Endothelial cell (in vitro differentiated cells): Measurements from ENCODE around the gene IGSF10. TPM values are rescaled to one million over a fixed set of nuclear protein-coding genes. Genes with fewer than 3 reads are reported as not detected.

Experiments used
- DNase-seq: peaks from one replicate; pipeline ENCODE4 v3.0.0; 2021; ENCODE audit warnings: low spot score
- H3K27ac Mint-ChIP-seq: one replicate; pipeline ENCODE4 v1.8.0; 2021; ENCODE audit warnings: mixed read lengths, inconsistent platforms; ENCODE audit not compliant: unreplicated experiment
- H3K27me3 Mint-ChIP-seq: one replicate; pipeline ENCODE4 v1.8.0; 2021; ENCODE audit warnings: mild to moderate bottlenecking, moderate library complexity, mixed read lengths, inconsistent platforms; ENCODE audit not compliant: unreplicated experiment
- H3K36me3 Mint-ChIP-seq: one replicate; pipeline ENCODE4 v1.8.0; 2021; ENCODE audit warnings: mild to moderate bottlenecking, low read depth, mixed read lengths, inconsistent platforms; ENCODE audit not compliant: unreplicated experiment
- H3K4me1 Mint-ChIP-seq: one replicate; pipeline ENCODE4 v1.8.0; 2021; ENCODE audit warnings: mild to moderate bottlenecking, mixed read lengths, inconsistent platforms; ENCODE audit not compliant: unreplicated experiment
- H3K4me3 Mint-ChIP-seq: one replicate; pipeline ENCODE4 v1.8.0; 2021; ENCODE audit warnings: mild to moderate bottlenecking, mixed read lengths, inconsistent platforms; ENCODE audit not compliant: unreplicated experiment
- H3K9me3 Mint-ChIP-seq: one replicate; pipeline ENCODE4 v1.8.0; 2021; ENCODE audit warnings: mixed read lengths, inconsistent platforms; ENCODE audit not compliant: unreplicated experiment
- total RNA-seq: library from RNA; stranded (reverse); fragmentation: NEBNext Ultra II Directional; extraction: Animal tissue kit (Norgen Biotek cat#: 25700); gene quantifications from one replicate; pipeline ENCODE4 v1.2.1, GENCODE V29; 2021; ENCODE audit not compliant: unreplicated experiment
- TF ChIP-seq, protein P1 (sequence below): fragments of 200-600 bp; sonication (generic); IDR thresholded peaks from one replicate; pipeline ENCODE4 v1.5.0; 2021; ENCODE audit warnings: antibody characterized with exemption; ENCODE audit not compliant: unreplicated experiment

Gene IGSF10
- total RNA-seq, 1 donor from 2014 or later = 4.1 TPM

DNA sequence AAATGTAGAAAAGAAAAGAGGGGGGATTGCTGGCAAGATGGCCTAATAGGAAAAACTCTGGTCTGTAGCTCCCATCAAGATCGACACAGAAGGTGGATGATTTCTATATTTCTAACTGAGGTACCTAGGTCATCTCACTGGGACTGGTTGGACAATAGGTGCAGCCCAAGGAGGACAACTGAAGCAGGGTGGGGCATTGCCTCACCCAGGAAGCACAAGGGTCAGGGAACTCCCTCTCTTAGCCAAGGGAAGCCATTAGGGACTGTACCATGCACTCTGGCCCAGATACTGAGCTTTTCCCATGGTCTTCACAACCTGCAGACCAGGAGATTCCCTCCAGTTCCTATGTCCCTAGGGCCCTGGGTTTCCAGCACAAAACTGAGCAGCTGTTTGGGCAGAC is 22.6 kb upstream of the IGSF10 start:
- DNase-seq = no peak
- Mint-ChIP-seq H3K27ac (no peak overlapping the region), H3K27me3 (no peaks in the 10 kb centered on the region), H3K9me3 (no peaks in the 10 kb centered on the region), H3K4me1 (peaks cover 4% of the 10 kb centered on the region), H3K36me3 (peaks cover 4% of the 10 kb centered on the region), H3K4me3 (no peak overlapping the region)
- TF ChIP-seq, protein P1, sequence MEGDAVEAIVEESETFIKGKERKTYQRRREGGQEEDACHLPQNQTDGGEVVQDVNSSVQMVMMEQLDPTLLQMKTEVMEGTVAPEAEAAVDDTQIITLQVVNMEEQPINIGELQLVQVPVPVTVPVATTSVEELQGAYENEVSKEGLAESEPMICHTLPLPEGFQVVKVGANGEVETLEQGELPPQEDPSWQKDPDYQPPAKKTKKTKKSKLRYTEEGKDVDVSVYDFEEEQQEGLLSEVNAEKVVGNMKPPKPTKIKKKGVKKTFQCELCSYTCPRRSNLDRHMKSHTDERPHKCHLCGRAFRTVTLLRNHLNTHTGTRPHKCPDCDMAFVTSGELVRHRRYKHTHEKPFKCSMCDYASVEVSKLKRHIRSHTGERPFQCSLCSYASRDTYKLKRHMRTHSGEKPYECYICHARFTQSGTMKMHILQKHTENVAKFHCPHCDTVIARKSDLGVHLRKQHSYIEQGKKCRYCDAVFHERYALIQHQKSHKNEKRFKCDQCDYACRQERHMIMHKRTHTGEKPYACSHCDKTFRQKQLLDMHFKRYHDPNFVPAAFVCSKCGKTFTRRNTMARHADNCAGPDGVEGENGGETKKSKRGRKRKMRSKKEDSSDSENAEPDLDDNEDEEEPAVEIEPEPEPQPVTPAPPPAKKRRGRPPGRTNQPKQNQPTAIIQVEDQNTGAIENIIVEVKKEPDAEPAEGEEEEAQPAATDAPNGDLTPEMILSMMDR = no peak

DNA sequence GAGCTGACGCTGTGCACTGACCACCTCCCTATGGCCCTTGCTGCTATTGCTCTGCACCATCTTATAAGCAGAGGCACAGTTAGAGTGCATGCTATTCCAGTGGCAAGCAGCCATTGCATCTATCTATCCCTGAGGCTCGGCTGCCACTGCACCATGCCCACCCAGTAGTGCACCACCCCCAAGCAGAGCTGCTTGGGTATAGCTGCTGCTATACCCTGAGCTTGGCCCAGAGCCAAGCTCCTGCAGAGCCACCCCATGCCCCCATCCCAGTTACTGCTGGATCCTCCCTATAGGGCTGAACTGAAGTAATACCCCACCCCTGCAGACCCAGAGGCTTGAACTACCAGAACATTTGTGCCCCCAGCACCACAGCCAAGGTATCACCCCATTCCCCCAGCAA is 19.6 kb upstream of the IGSF10 start:
- Mint-ChIP-seq H3K4me3 (no peak overlapping the region), H3K9me3 (no peaks in the 10 kb centered on the region), H3K4me1 (peaks cover 18% of the 10 kb centered on the region), H3K27me3 (no peaks in the 10 kb centered on the region), H3K27ac (no peak overlapping the region), H3K36me3 (peaks cover 4% of the 10 kb centered on the region)
- no peak for DNase-seq
- TF ChIP-seq, protein P1 = no peak

DNA sequence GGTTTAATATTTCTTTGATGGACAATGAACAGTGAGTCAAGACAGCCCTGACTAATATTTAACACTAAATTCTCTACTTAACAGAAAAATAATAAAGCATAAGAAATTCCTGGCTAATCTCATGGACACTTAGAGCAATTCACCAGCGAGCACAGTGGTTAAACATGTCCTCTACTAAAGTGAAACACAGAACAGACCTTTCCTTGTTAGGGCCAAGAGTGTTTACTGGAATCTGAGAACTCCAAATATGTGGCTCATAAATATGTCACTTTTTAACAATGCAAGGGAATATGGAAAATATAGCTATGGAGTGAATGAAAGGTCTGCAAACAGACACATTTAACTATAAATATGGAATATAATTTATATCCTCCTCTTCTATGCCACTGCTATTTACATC is 18.6 kb upstream of the IGSF10 start:
- no peak overlapping the region for H3K27ac Mint-ChIP-seq
- TF ChIP-seq, protein P1 = no peak
- H3K4me3 Mint-ChIP-seq = no peak overlapping the region
- H3K9me3 Mint-ChIP-seq = no peaks in the 10 kb centered on the region
- no peak for DNase-seq
- H3K36me3 Mint-ChIP-seq = peaks cover 4% of the 10 kb centered on the region
- peaks cover 18% of the 10 kb centered on the region for H3K4me1 Mint-ChIP-seq
- H3K27me3 Mint-ChIP-seq = no peaks in the 10 kb centered on the region

DNA sequence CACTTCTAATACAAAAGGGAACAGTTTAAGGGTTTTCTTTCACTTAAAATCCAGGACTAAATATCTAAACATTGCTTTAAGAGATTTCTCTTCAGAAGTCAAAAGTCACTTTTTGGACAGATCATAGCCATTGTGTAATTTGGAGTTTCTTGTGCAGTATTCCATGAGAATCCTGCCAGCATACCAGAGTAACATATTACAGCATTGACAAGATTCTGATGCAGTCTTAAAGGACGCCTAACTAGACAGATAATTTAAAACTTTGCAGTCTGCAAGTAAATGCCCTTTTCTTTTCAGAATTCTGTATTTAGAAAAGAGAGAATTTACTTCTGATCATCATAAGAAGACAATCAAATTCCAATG is 17.5 kb upstream of the IGSF10 start:
- H3K4me1 Mint-ChIP-seq = peaks cover 18% of the 10 kb centered on the region
- no peaks in the 10 kb centered on the region for H3K9me3 Mint-ChIP-seq
- no peak for DNase-seq
- peaks cover 4% of the 10 kb centered on the region for H3K36me3 Mint-ChIP-seq
- H3K27me3 Mint-ChIP-seq = no peaks in the 10 kb centered on the region
- TF ChIP-seq, protein P1 = no peak
- H3K4me3 Mint-ChIP-seq = no peak overlapping the region
- no peak overlapping the region for H3K27ac Mint-ChIP-seq

DNA sequence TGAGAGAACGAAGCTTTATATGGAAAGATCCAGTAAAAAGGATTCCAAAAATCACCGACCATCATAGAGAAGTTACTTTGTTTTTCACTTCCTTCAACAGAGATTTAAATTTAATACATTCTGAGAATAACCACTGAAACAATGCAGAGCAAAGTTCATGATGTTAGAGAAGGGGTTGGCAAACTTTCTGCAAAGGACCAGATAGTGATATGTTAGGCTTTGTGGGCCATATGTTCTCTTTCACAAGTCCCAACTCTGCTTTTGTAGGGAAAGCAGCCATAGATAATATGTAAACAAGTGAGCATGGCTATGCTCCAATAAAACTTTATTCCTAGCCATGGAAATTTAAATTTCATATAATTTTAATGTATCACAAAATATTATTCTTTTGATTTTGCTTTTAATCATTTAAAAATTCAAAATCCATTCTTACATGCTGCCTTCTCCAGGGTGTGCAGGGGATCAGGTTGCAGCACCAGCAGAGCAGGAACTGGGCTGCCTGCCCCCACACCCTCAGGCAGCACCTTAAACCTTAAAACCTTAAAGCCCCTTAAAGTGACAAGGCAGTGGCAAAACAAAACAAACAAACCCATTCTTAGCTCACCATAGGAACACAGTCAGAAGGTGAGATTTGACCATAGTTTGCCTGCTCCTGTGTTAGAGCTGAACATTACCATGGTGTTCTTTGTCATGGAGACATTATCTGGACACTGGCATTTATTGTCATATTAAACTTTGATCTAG is 16.9 kb upstream of the IGSF10 start:
- peaks cover 4% of the 10 kb centered on the region for H3K36me3 Mint-ChIP-seq
- no peak for DNase-seq
- no peaks in the 10 kb centered on the region for H3K9me3 Mint-ChIP-seq
- H3K4me3 Mint-ChIP-seq = no peak overlapping the region
- TF ChIP-seq, protein P1 = no peak
- no peak overlapping the region for H3K27ac Mint-ChIP-seq
- no peaks in the 10 kb centered on the region for H3K27me3 Mint-ChIP-seq
- H3K4me1 Mint-ChIP-seq = peaks cover 18% of the 10 kb centered on the region
